ENCODE data around the gene SLC1A3. TPM values are rescaled to one million over a fixed set of nuclear protein-coding genes. Genes with fewer than 3 reads are reported as not detected.

Gene SLC1A3
- total and polyA plus RNA-seq, 10 of the 15 experiments (the other 5 are each of a cell fraction or from before 2014, with no cell fraction given) = 0.23 to 4.4 (median 3.3) TPM

DNA sequence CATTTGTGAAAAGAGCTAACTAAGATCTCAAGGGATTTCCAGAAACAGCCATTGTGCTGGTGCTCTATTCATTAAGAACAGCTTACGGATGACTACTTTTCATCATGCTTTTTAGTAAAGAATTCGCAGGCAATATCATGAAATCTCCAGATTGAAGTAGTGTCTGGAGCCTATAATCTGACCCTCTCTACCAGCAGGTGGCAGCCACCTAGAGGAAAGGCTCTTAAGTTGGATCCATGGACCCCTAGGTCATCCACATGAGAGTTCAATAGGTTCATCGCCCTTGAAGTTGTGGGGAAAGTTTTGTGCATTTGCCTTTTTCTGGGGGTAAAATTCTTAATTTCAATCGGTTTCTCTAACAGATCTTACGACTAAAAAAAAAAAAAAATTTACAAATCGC is 82.3 kb downstream of the SLC1A3 start:
- WGBS (ENCODE audit: insufficient coverage, insufficient replicate concordance, low lambda C conversion rate, missing lambda C conversion rate) = 48% methylated on average over 6 of the region's 6 CpGs
- intact Hi-C loops (cut with micrococcal nuclease; ENCODE audit: unreplicated experiment) = no loop called here
- DNase-seq (ENCODE audit: low read depth, low spot score) (no peak), FAIRE-seq (no peak), ATAC-seq (0 out of 3 replicates have a peak, but pooled peaks have one; percentile 11)
- Histone ChIP-seq H3K27ac (ENCODE audit: control insufficient read depth, insufficient read depth) (no peak overlapping the region), H3K4me2 (ENCODE audit: control insufficient read depth, insufficient read depth) (peak overlapping the region; percentile 65; the same call in 1 of the 2 replicates), H3K4me3 (no peak overlapping the region), H3K9ac (ENCODE audit: control insufficient read depth, insufficient read depth, low read length) (no peak overlapping the region; the same call in 1 of the 2 replicates), H3K4me1 (ENCODE audit: control insufficient read depth, insufficient read depth, low read length) (peaks cover 19% of the 10 kb centered on the region), H3K27me3 (replicated peaks in 1 of 2; ENCODE audit: control insufficient read depth in 2 of 2, insufficient read depth in 2 of 2, low read length in 1 of 2) (no peaks in the 10 kb centered on the region), H3K79me2 (ENCODE audit: control insufficient read depth, insufficient read depth, low read length) (no peaks in the 10 kb centered on the region), H2AFZ (ENCODE audit: control insufficient read depth, low read depth, low read length) (peak overlapping the region; percentile 70; the same call in 1 of the 2 replicates), H3K36me3 (ENCODE audit: control insufficient read depth in 2 of 2, insufficient read depth in 2 of 2, low read length in 1 of 2) (no peaks in the 10 kb centered on the region), H3K9me3 (replicated peaks; ENCODE audit: control insufficient read depth, insufficient read depth, low read length) (no peaks in the 10 kb centered on the region), H4K20me1 (ENCODE audit: control insufficient read depth, insufficient read depth) (no peaks in the 10 kb centered on the region; the same call in 1 of the 2 replicates)
- CTCF ChIA-PET = interaction anchor here (0.6 to 8.2 kb wide), 10 partner anchors 7 to 271 kb away, joined by 3 to 55 read pairs (median 6); no protein-coding TSS in a partner anchor
- TF ChIP-seq, protein P1, sequence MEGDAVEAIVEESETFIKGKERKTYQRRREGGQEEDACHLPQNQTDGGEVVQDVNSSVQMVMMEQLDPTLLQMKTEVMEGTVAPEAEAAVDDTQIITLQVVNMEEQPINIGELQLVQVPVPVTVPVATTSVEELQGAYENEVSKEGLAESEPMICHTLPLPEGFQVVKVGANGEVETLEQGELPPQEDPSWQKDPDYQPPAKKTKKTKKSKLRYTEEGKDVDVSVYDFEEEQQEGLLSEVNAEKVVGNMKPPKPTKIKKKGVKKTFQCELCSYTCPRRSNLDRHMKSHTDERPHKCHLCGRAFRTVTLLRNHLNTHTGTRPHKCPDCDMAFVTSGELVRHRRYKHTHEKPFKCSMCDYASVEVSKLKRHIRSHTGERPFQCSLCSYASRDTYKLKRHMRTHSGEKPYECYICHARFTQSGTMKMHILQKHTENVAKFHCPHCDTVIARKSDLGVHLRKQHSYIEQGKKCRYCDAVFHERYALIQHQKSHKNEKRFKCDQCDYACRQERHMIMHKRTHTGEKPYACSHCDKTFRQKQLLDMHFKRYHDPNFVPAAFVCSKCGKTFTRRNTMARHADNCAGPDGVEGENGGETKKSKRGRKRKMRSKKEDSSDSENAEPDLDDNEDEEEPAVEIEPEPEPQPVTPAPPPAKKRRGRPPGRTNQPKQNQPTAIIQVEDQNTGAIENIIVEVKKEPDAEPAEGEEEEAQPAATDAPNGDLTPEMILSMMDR (IDR thresholded peaks at IDR 0.05 in 2 of 3, conservative IDR thresholded peaks at IDR 0.05 in 1 of 3; ENCODE audit: control insufficient read depth in 2 of 3, extremely low read depth in 1 of 3, insufficient read depth in 1 of 3, low read depth in 3 of 3, low read length in 3 of 3) = peak; percentile 35 to 61 (median 59)
- TF ChIP-seq SMC3 (IDR thresholded peaks at IDR 0.05; ENCODE audit: borderline replicate concordance, low read length) (peak; percentile 7; the same call in 1 of the 2 replicates), ZSCAN29 (IDR thresholded peaks at IDR 0.05) (no peak)
- SMC1A ChIA-PET (ENCODE audit: uncharacterized antibody, unreplicated experiment) = interaction anchor here (0.6 to 9.4 kb wide), 6 partner anchors 10 to 182 kb away, joined by 3 to 101 read pairs (median 4); no protein-coding TSS in a partner anchor
- in situ Hi-C loops (cut with MboI) = no loop called here
- no TSS peak for BruUV-seq (replicated peaks)
- RAD21 ChIA-PET (ENCODE audit: unreplicated experiment) = interaction anchor here (0.6 to 1.0 kb wide), 2 partner anchors 36 to 265 kb away, joined by 3 to 6 read pairs; no protein-coding TSS in a partner anchor
- POLR2A ChIA-PET = interaction anchor here (0.6 to 1.6 kb wide), 2 partner anchors 11 to 16 kb away, joined by 4 read pairs; no protein-coding TSS in a partner anchor
